ENCODE measurements around the gene KRTAP4-16. TPM values are rescaled to one million over a fixed set of nuclear protein-coding genes. Genes with fewer than 3 reads are reported as not detected.

KRTAP4-16 gene
- total and polyA plus RNA-seq, 2 donors (not counting 3 experiments of a cell fraction or from before 2014, with no cell fraction given): not detected

DNA sequence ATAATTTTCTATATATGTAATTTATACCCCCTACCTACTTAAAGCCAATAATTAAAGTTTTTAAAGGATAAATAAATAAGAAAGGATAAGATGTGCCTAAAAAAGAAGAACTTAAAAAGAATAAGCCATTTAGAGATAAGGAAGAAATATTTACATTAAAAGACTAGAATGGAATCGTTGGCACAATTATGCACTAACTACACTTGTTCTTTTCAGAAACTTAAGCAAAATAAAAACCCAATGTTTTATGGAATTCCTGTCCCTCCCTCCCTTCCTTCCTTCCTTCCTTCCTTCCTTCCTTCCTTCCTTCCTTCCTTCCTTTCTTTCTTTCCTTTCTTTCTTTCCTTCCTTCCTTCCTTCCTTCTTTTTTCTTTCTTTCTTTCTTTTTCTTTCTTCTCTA is 42.8 kb upstream of the KRTAP4-16 start:
- FAIRE-seq: no peak
- intact Hi-C loops (cut with micrococcal nuclease) (no loop called here), dilution Hi-C loops (cut with MboI; ENCODE audit: extremely low pct_ligation_motif_present, low sequenced_read_pairs) (no loop called here)
- BruUV-seq (replicated peaks): no TSS peak
- H3K27ac ChIP-seq (ENCODE audit: insufficient read depth, low read depth, low read length): no peak overlapping the region
- TF ChIP-seq, protein P1, sequence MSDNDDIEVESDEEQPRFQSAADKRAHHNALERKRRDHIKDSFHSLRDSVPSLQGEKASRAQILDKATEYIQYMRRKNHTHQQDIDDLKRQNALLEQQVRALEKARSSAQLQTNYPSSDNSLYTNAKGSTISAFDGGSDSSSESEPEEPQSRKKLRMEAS (IDR thresholded peaks at IDR 0.05; ENCODE audit: insufficient read depth, insufficient read length): no peak
- TF ChIP-seq, protein P2, sequence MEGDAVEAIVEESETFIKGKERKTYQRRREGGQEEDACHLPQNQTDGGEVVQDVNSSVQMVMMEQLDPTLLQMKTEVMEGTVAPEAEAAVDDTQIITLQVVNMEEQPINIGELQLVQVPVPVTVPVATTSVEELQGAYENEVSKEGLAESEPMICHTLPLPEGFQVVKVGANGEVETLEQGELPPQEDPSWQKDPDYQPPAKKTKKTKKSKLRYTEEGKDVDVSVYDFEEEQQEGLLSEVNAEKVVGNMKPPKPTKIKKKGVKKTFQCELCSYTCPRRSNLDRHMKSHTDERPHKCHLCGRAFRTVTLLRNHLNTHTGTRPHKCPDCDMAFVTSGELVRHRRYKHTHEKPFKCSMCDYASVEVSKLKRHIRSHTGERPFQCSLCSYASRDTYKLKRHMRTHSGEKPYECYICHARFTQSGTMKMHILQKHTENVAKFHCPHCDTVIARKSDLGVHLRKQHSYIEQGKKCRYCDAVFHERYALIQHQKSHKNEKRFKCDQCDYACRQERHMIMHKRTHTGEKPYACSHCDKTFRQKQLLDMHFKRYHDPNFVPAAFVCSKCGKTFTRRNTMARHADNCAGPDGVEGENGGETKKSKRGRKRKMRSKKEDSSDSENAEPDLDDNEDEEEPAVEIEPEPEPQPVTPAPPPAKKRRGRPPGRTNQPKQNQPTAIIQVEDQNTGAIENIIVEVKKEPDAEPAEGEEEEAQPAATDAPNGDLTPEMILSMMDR (IDR thresholded peaks at IDR 0.05; ENCODE audit: extremely low read depth in 1 of 2, insufficient read depth in 1 of 2, low read depth in 1 of 2, low read length in 2 of 2): no peak
- no peaks in the 10 kb centered on the region for H3K4me1 ChIP-seq (ENCODE audit: control insufficient read depth, extremely low read depth, insufficient read depth, low read length)
- H3K4me3 ChIP-seq (replicated peaks in 1 of 3; ENCODE audit: insufficient read depth in 1 of 3, low read depth in 1 of 3, low read length in 3 of 3): no peak overlapping the region
- H3K9ac ChIP-seq (replicated peaks; ENCODE audit: extremely low read depth, insufficient read depth, low read length): no peak overlapping the region
- CTCF ChIA-PET: no interaction called here
- H2AFZ ChIP-seq (ENCODE audit: low read depth, low read length): no peak overlapping the region
- H3K9me3 ChIP-seq (replicated peaks; ENCODE audit: control insufficient read depth, insufficient read depth, low read length): no peaks in the 10 kb centered on the region
- no peaks in the 10 kb centered on the region for H4K20me1 ChIP-seq (replicated peaks; ENCODE audit: control insufficient read depth, extremely low read depth, insufficient read depth, low read length)
- H3K79me2 ChIP-seq (ENCODE audit: control insufficient read depth, insufficient read depth, low read length): no peaks in the 10 kb centered on the region
- POLR2A ChIA-PET: no interaction called here
- no peak overlapping the region for H3K4me2 ChIP-seq (ENCODE audit: insufficient read depth, low read length)
- no peaks in the 10 kb centered on the region for H3K27me3 ChIP-seq (ENCODE audit: control insufficient read depth in 2 of 2, insufficient read depth in 2 of 2, low read length in 2 of 2)
- no peaks in the 10 kb centered on the region for H3K9me1 ChIP-seq (replicated peaks; ENCODE audit: control insufficient read depth, extremely low read depth, insufficient read depth, low read length)
- DNase-seq (ENCODE audit: low read depth, low spot score): no peak
- no peaks in the 10 kb centered on the region for H3K36me3 ChIP-seq (ENCODE audit: control insufficient read depth in 2 of 2, extremely low read depth in 1 of 2, insufficient read depth in 2 of 2, low read length in 2 of 2)

DNA sequence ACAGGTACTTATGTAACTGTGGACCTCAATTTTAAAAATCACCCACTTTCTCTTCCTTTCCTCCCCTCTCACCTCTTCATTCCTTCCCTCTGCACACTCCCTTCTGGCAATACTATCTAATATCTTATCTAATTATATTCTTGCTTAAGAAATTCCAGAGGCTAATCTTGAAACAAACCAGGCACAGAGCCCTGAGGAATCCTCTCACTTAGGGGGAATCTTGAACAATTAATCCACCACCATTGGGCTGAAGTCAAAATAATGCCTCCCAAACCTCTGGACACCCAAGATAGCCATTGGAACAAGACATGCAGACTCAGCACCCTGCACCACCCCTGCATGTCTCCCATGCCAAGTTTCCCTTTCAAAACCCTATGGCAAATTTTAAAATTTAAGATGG is 39.4 kb upstream of the KRTAP4-16 start:
- Histone ChIP-seq H3K9ac (replicated peaks; ENCODE audit: extremely low read depth, insufficient read depth, low read length) (no peak overlapping the region), H3K4me1 (ENCODE audit: control insufficient read depth, extremely low read depth, insufficient read depth, low read length) (no peaks in the 10 kb centered on the region), H3K9me3 (replicated peaks; ENCODE audit: control insufficient read depth, insufficient read depth, low read length) (no peaks in the 10 kb centered on the region), H3K4me2 (ENCODE audit: insufficient read depth, low read length) (no peak overlapping the region), H3K79me2 (ENCODE audit: control insufficient read depth, insufficient read depth, low read length) (no peaks in the 10 kb centered on the region), H4K20me1 (replicated peaks; ENCODE audit: control insufficient read depth, extremely low read depth, insufficient read depth, low read length) (no peaks in the 10 kb centered on the region), H2AFZ (ENCODE audit: low read depth, low read length) (no peak overlapping the region), H3K36me3 (ENCODE audit: control insufficient read depth in 2 of 2, extremely low read depth in 1 of 2, insufficient read depth in 2 of 2, low read length in 2 of 2) (no peaks in the 10 kb centered on the region), H3K9me1 (replicated peaks; ENCODE audit: control insufficient read depth, extremely low read depth, insufficient read depth, low read length) (no peaks in the 10 kb centered on the region), H3K27ac (ENCODE audit: insufficient read depth, low read depth, low read length) (no peak overlapping the region), H3K4me3 (replicated peaks in 1 of 3; ENCODE audit: insufficient read depth in 1 of 3, low read depth in 1 of 3, low read length in 3 of 3) (no peak overlapping the region), H3K27me3 (ENCODE audit: control insufficient read depth in 2 of 2, insufficient read depth in 2 of 2, low read length in 2 of 2) (no peaks in the 10 kb centered on the region)
- dilution Hi-C loops (cut with MboI; ENCODE audit: extremely low pct_ligation_motif_present, low sequenced_read_pairs) (no loop called here), intact Hi-C loops (cut with micrococcal nuclease) (no loop called here)
- FAIRE-seq (no peak), DNase-seq (ENCODE audit: low read depth, low spot score) (no peak)
- ChIA-PET CTCF (no interaction called here), POLR2A (no interaction called here)
- TF ChIP-seq, protein P1 (IDR thresholded peaks at IDR 0.05; ENCODE audit: insufficient read depth, insufficient read length): no peak
- TF ChIP-seq GATA2 (IDR thresholded peaks at IDR 0.05; ENCODE audit: insufficient read depth, insufficient read length, low read depth, low read length) (no peak), POLR2A (IDR thresholded peaks at IDR 0.05; ENCODE audit: low read depth, low read length) (no peak), EZH2 (IDR thresholded peaks at IDR 0.05; ENCODE audit: borderline replicate concordance, low read depth, low read length, severe bottlenecking) (no peak), MYC (IDR thresholded peaks at IDR 0.05; ENCODE audit: low read depth, low read length) (no peak), JUN (IDR thresholded peaks at IDR 0.05; ENCODE audit: borderline replicate concordance, insufficient read depth, insufficient read length, low read depth) (no peak)
- TF ChIP-seq, protein P2 (IDR thresholded peaks at IDR 0.05; ENCODE audit: extremely low read depth in 1 of 2, insufficient read depth in 1 of 2, low read depth in 1 of 2, low read length in 2 of 2): no peak
- no TSS peak for BruUV-seq (replicated peaks)
